Measurements from ENCODE around the gene GLS2. TPM values are rescaled to one million over a fixed set of nuclear protein-coding genes. Genes with fewer than 3 reads are reported as not detected.

The GLS2 gene
- total and polyA plus RNA-seq, 10 of the 15 experiments (the other 5 are each of a cell fraction or from before 2014, with no cell fraction given): 0.64 to 6.4 (median 3.3) TPM

DNA sequence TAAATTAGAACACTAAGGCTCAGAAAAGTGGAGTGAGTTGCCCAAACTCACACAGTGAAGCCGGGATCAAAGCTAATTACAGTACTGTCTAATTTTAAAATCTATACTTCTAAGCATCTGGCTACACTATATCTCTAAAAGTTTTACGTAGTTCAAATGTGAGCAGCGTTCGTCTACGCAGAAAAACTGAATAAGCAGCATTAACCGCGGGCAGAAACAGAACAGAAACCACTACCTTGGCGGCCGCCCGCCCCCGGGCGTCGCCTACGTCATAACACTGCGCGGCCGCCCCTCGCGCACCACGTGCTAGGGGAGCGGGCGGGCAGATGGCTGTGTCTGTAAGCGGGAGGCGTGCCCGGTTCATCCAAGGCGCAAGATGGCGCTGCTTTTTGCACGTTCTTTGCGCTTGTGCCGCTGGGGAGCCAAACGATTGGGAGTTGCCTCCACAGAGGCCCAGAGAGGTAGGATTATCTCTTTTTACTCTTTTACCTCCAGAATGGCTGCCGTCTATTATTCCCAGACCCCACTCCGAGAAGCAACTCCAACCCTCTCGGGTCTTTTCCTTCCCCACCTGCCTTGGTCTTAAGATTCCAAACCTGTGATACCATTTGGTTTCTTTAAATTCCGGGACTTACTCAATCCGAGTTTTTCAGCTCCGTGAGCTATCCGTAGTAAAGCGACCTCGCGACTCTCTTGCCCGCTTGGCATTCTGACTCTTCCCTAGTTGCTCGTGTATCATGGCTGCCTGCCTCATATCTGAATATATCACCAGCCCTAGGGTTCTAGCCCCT lies 19.6 kb downstream of the GLS2 start, which contains the start of gene SPRYD4 (continued):
- TF ChIP-seq MAX (IDR thresholded peaks at IDR 0.05; ENCODE audit: low read depth, low read length) (peak; percentile 99), MEF2A (IDR thresholded peaks at IDR 0.05; ENCODE audit: insufficient read depth, low read depth, low read length) (peak; percentile 47; the same call in 1 of the 2 replicates), YBX1 (IDR thresholded peaks at IDR 0.05) (no peak), NFIC (IDR thresholded peaks at IDR 0.05; ENCODE audit: low read depth, low read length) (no peak), RELA (IDR thresholded peaks at IDR 0.05; ENCODE audit: borderline replicate concordance, partially characterized antibody) (peak; percentile 72), ZNF24 (IDR thresholded peaks at IDR 0.05) (0 out of 2 replicates have a peak, but pooled peaks have one; percentile 15), TARDBP (IDR thresholded peaks at IDR 0.05; ENCODE audit: borderline replicate concordance) (no peak), FOXK2 (IDR thresholded peaks at IDR 0.05) (peak; percentile 67), SPI1 (IDR thresholded peaks at IDR 0.05; ENCODE audit: borderline replicate concordance, insufficient read depth, low read depth, low read length) (peak; percentile 69), SIX5 (IDR thresholded peaks at IDR 0.05; ENCODE audit: low read depth, low read length, severe bottlenecking) (peak; percentile 52), NR2C1 (IDR thresholded peaks at IDR 0.05) (peak; percentile 65), SMARCA5 (IDR thresholded peaks at IDR 0.05) (no peak), ZNF207 (IDR thresholded peaks at IDR 0.05; ENCODE audit: borderline replicate concordance) (peak; percentile 83; the same call in 1 of the 2 replicates), EZH2 (IDR thresholded peaks at IDR 0.05; ENCODE audit: borderline replicate concordance, control insufficient read depth, low read depth, low read length) (no peak), HCFC1 (IDR thresholded peaks at IDR 0.05; ENCODE audit: low read length) (peak; percentile 78), YY1 (IDR thresholded peaks at IDR 0.05; ENCODE audit: low read depth, low read length) (peak; percentile 98), CHD2 (IDR thresholded peaks at IDR 0.05; ENCODE audit: borderline replicate concordance, low read depth, low read length) (peak; percentile 24; the same call in 1 of the 2 replicates), CHD1 (IDR thresholded peaks at IDR 0.05; ENCODE audit: low read depth, low read length) (no peak), WRNIP1 (IDR thresholded peaks at IDR 0.05; ENCODE audit: borderline replicate concordance, low read depth, low read length) (no peak), IRF4 (IDR thresholded peaks at IDR 0.05; ENCODE audit: low read depth, low read length) (peak; percentile 78), CREB1 (IDR thresholded peaks at IDR 0.05; ENCODE audit: low read depth) (peak; percentile 99), RUNX3 (IDR thresholded peaks at IDR 0.05; ENCODE audit: low read length) (peak; percentile 94), PAX8 (IDR thresholded peaks at IDR 0.05) (peak; percentile 65; the same call in 1 of the 2 replicates), MTA2 (IDR thresholded peaks at IDR 0.05; ENCODE audit: low read depth) (peak; percentile 16; the same call in 1 of the 2 replicates), BCL11A (IDR thresholded peaks at IDR 0.05; ENCODE audit: low read depth, low read length) (0 out of 2 replicates have a peak, but pooled peaks have one; percentile 9), KAT2A (conservative IDR thresholded peaks at IDR 0.05; ENCODE audit: control insufficient read depth, low read depth, low read length) (no peak), TBL1XR1 (IDR thresholded peaks at IDR 0.05; ENCODE audit: low read depth, low read length) (0 out of 2 replicates have a peak, but pooled peaks have one; percentile 40)
- TF ChIP-seq, protein P1, sequence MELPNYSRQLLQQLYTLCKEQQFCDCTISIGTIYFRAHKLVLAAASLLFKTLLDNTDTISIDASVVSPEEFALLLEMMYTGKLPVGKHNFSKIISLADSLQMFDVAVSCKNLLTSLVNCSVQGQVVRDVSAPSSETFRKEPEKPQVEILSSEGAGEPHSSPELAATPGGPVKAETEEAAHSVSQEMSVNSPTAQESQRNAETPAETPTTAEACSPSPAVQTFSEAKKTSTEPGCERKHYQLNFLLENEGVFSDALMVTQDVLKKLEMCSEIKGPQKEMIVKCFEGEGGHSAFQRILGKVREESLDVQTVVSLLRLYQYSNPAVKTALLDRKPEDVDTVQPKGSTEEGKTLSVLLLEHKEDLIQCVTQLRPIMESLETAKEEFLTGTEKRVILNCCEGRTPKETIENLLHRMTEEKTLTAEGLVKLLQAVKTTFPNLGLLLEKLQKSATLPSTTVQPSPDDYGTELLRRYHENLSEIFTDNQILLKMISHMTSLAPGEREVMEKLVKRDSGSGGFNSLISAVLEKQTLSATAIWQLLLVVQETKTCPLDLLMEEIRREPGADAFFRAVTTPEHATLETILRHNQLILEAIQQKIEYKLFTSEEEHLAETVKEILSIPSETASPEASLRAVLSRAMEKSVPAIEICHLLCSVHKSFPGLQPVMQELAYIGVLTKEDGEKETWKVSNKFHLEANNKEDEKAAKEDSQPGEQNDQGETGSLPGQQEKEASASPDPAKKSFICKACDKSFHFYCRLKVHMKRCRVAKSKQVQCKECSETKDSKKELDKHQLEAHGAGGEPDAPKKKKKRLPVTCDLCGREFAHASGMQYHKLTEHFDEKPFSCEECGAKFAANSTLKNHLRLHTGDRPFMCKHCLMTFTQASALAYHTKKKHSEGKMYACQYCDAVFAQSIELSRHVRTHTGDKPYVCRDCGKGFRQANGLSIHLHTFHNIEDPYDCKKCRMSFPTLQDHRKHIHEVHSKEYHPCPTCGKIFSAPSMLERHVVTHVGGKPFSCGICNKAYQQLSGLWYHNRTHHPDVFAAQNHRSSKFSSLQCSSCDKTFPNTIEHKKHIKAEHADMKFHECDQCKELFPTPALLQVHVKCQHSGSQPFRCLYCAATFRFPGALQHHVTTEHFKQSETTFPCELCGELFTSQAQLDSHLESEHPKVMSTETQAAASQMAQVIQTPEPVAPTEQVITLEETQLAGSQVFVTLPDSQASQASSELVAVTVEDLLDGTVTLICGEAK (IDR thresholded peaks at IDR 0.05; ENCODE audit: borderline replicate concordance): no peak; the same call in 1 of the 2 replicates
- TF ChIP-seq, protein P2, sequence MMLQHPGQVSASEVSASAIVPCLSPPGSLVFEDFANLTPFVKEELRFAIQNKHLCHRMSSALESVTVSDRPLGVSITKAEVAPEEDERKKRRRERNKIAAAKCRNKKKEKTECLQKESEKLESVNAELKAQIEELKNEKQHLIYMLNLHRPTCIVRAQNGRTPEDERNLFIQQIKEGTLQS (IDR thresholded peaks at IDR 0.05; ENCODE audit: borderline replicate concordance, extremely low read depth, low read depth, low read length): peak; percentile 97

All from GM12878 (cell line).